OCI-LY7 (cell line): ENCODE data around the gene MRO. TPM values are rescaled to one million over a fixed set of nuclear protein-coding genes. Genes with fewer than 3 reads are reported as not detected.

ENCODE experiments used
- BruUV-seq: library from RNA; stranded (reverse); fragments of 400-500 nt; replicated peaks from 2 replicates; lab custom pipeline; 2021; lab: Mats Ljungman, UMichigan
- CTCF ChIA-PET: fragments of 300-600 bp; sonication (Branson Sonifier 250); formaldehyde crosslinking; loops from one replicate; lab custom pipeline; 2022; ENCODE audit warnings: antibody characterized with exemption; ENCODE audit not compliant: unreplicated experiment; lab: Charles Lee
- POLR2A ChIA-PET: fragments of 300-600 bp; sonication (Branson Sonifier 250); formaldehyde crosslinking; loops from one replicate; lab custom pipeline; 2022; ENCODE audit warnings: antibody characterized with exemption; lab: Charles Lee
- DNase-seq: peaks from one replicate; pipeline ENCODE4 v3.0.0-alpha.2; 2015; ENCODE audit warnings: low spot score
- H2AFZ ChIP-seq: fragments of 200-600 bp; sonication (generic), shearing (Covaris generic); 2 replicates; pipeline ENCODE4 v1.6.1; 2014; ENCODE audit warnings: mild to moderate bottlenecking, antibody characterized with exemption, low read length, moderate library complexity
- H3K27ac ChIP-seq: fragments of 200-600 bp; sonication (generic); 2 replicates; pipeline ENCODE4 v1.5.1; 2014; ENCODE audit warnings: mixed run types, low read depth, mild to moderate bottlenecking, moderate library complexity, low read length, inconsistent platforms; ENCODE audit not compliant: poor library complexity, severe bottlenecking
- H3K36me3 ChIP-seq: fragments of 200-600 bp; sonication (generic); 2 replicates; pipeline ENCODE4 v1.6.1; 2014; ENCODE audit warnings: mild to moderate bottlenecking, antibody characterized with exemption, low read length, moderate library complexity, mixed read lengths; ENCODE audit not compliant: insufficient read depth
- H3K4me1 ChIP-seq: fragments of 200-600 bp; sonication (generic); 2 replicates; pipeline ENCODE4 v1.5.1; 2014; ENCODE audit warnings: mild to moderate bottlenecking, low read length; ENCODE audit not compliant: insufficient read depth, poor library complexity, severe bottlenecking
- H3K4me2 ChIP-seq: fragments of 200-600 bp; sonication (generic); 2 replicates; pipeline ENCODE4 v1.6.1; 2014; ENCODE audit warnings: mild to moderate bottlenecking, low read length
- H3K4me3 ChIP-seq: fragments of 200-600 bp; sonication (generic); 2 replicates; pipeline ENCODE4 v1.5.1; 2014; ENCODE audit warnings: mild to moderate bottlenecking, low read depth, low read length; ENCODE audit not compliant: poor library complexity, severe bottlenecking
- H3K79me2 ChIP-seq: fragments of 200-600 bp; sonication (generic); 2 replicates; pipeline ENCODE4 v1.6.1; 2016; ENCODE audit warnings: low read depth, mild to moderate bottlenecking, low read length, moderate library complexity, mixed read lengths; ENCODE audit not compliant: insufficient read depth
- H3K9me2 ChIP-seq: fragments of 200-600 bp; sonication (generic); 2 replicates; pipeline ENCODE4 v1.6.1; 2016; ENCODE audit warnings: mild to moderate bottlenecking, low read length, mixed read lengths; ENCODE audit not compliant: insufficient read depth
- H3K9me3 ChIP-seq: fragments of 200-600 bp; sonication (generic); 2 replicates; pipeline ENCODE4 v1.6.1; 2014; ENCODE audit warnings: mild to moderate bottlenecking, mixed run types, low read length, mixed read lengths
- H4K20me1 ChIP-seq: fragments of 200-600 bp; sonication (generic); 2 replicates; pipeline ENCODE4 v1.6.1; 2014; ENCODE audit warnings: mild to moderate bottlenecking, antibody characterized with exemption, low read length, moderate library complexity, mixed read lengths; ENCODE audit not compliant: insufficient read depth
- CTCF ChIP-seq: fragments of 200-600 bp; sonication (generic); conservative IDR thresholded peaks from 2 replicates; pipeline ENCODE4 v1.5.1; 2014; ENCODE audit warnings: mild to moderate bottlenecking, antibody characterized with exemption, low read length, moderate library complexity, mixed read lengths
- EZH2phosphoT487 ChIP-seq: fragments of 200-600 bp; sonication (generic); IDR thresholded peaks from 2 replicates; pipeline ENCODE4 v1.6.1; 2018; ENCODE audit warnings: low read depth, borderline replicate concordance, mild to moderate bottlenecking, mixed run types, antibody characterized with exemption, low read length, moderate library complexity, mixed read lengths
- intact Hi-C: fragments of 100-400 bp; cut with micrococcal nuclease; formaldehyde crosslinking; loops from one replicate; pipeline ENCODE4 v1.10.0; 2022; ENCODE audit not compliant: unreplicated experiment
- total RNA-seq, 2 experiments: library from RNA; depleted of rRNA in 1 of 2; stranded (reverse); fragments of >200 nt in 1 of 2; shearing (Covaris generic) in 1 of 2; gene quantifications; 2 replicates each; pipeline ENCODE4 v1.2.3, GENCODE V29; 2014 to 2022

The MRO gene
- total RNA-seq, 2 experiments from 2014 or later, result 0.22 to 0.46 TPM

GRCh38 chr18:50848061-50848551 is 28.3 kb upstream of the MRO start:
- Histone ChIP-seq H3K36me3 (no peaks in the 10 kb centered on the region), H3K9me2 (no peaks in the 10 kb centered on the region), H3K27ac (no peak overlapping the region), H3K79me2 (no peaks in the 10 kb centered on the region), H3K4me1 (no peaks in the 10 kb centered on the region), H3K4me2 (no peak overlapping the region), H3K9me3 (no peaks in the 10 kb centered on the region), H3K4me3 (no peak overlapping the region), H2AFZ (no peak overlapping the region), H4K20me1 (no peaks in the 10 kb centered on the region)
- no TSS peak for BruUV-seq
- DNase-seq, result no peak
- intact Hi-C loops, result no loop called here
- ChIA-PET POLR2A (interaction anchor here (0.5 to 0.7 kb wide), 2 partner anchors 126 to 178 kb away, joined by 3 read pairs; no protein-coding TSS in a partner anchor), CTCF (no interaction called here)
- no peak for TF ChIP-seq CTCF
- no peak for TF ChIP-seq EZH2phosphoT487

DNA sequence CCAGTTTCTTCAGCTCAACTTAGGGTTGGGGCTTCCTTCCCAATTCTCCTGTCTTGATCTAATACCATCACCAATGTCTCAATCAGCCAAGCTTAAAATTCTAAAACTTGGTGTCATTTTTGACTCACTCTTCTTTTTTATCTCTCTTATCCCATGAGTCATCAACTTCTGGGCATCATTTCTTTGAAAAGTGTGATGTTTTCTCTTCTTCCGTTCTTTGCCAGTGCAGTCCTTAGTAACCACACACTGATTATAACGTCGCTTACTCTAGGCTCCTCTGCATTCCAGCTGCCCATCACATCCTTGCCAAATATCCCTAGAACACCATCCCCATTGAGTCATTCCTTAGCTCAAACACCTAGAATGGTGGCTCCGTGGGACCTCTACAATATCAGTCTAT is 27.4 kb upstream of the MRO start:
- no peaks in the 10 kb centered on the region for H3K4me1 ChIP-seq
- intact Hi-C loops, result no loop called here
- no peaks in the 10 kb centered on the region for H3K9me3 ChIP-seq
- H3K4me3 ChIP-seq, result no peak overlapping the region
- TF ChIP-seq EZH2phosphoT487 (no peak), CTCF (no peak)
- H3K36me3 ChIP-seq, result no peaks in the 10 kb centered on the region
- H3K27ac ChIP-seq, result no peak overlapping the region
- no peak for DNase-seq
- no peaks in the 10 kb centered on the region for H4K20me1 ChIP-seq
- POLR2A ChIA-PET, result no interaction called here
- no peaks in the 10 kb centered on the region for H3K79me2 ChIP-seq
- CTCF ChIA-PET, result no interaction called here
- H3K9me2 ChIP-seq, result no peaks in the 10 kb centered on the region
- H3K4me2 ChIP-seq, result no peak overlapping the region
- BruUV-seq, result no TSS peak
- no peak overlapping the region for H2AFZ ChIP-seq

DNA sequence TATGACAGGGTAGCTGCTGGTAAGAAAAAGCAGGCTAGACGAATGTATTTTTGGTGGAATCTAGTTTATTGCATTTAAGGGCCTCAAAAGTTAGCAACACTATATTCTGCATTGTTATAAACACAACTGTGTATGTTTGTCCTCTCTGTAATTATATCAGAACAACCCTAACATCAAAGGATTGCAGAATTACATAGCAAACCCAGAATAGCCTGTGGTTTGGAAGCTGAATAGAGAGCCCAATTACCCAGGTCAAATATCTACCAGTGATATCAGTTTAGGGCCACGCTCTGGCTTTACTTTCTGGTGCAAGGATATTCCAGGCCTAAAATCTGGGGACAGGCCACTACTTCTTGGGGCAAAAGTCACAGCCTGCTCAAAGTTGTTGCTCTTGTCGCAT is 25.1 kb upstream of the MRO start:
- CTCF ChIA-PET, result no interaction called here
- no peak overlapping the region for H3K27ac ChIP-seq
- no peaks in the 10 kb centered on the region for H4K20me1 ChIP-seq
- no peaks in the 10 kb centered on the region for H3K9me2 ChIP-seq
- TF ChIP-seq CTCF, result no peak
- no peak for TF ChIP-seq EZH2phosphoT487
- H3K4me1 ChIP-seq, result no peaks in the 10 kb centered on the region
- H2AFZ ChIP-seq, result no peak overlapping the region
- no peaks in the 10 kb centered on the region for H3K9me3 ChIP-seq
- H3K36me3 ChIP-seq, result no peaks in the 10 kb centered on the region
- POLR2A ChIA-PET, result interaction anchor here (1.0 to 1.1 kb wide), 2 partner anchors 11 to 13 kb away, joined by 3 read pairs; no protein-coding TSS in a partner anchor
- intact Hi-C loops, result no loop called here
- no TSS peak for BruUV-seq
- DNase-seq, result no peak
- no peak overlapping the region for H3K4me3 ChIP-seq
- no peak overlapping the region for H3K4me2 ChIP-seq
- H3K79me2 ChIP-seq, result no peaks in the 10 kb centered on the region
